GM12891 (cell line): ENCODE measurements around the gene RBMS3.

Source experiments
- POLR2A ChIP-seq: IDR thresholded peaks from 2 replicates; pipeline ENCODE4 v1.6.1; 2011; ENCODE audit warnings: low read depth, low read length, control low read depth
- POLR2AphosphoS5 ChIP-seq: IDR thresholded peaks from 2 replicates; pipeline ENCODE4 v1.6.1; 2011; ENCODE audit warnings: low read depth, low read length, control low read depth
- POU2F2 ChIP-seq: IDR thresholded peaks from 2 replicates; pipeline ENCODE4 v1.6.1; 2011; ENCODE audit warnings: low read depth, mild to moderate bottlenecking, control low read depth, low read length, moderate library complexity
- SPI1 ChIP-seq: IDR thresholded peaks from 2 replicates; pipeline ENCODE4 v1.6.1; 2011; ENCODE audit warnings: low read depth, low read length, control low read depth

- TF ChIP-seq POLR2A (no peak), SPI1 (no peak), POLR2AphosphoS5 (no peak), POU2F2 (no peak)
These were observed 205.2 kb downstream of the RBMS3 start for GRCh38 chr3:29486096-29486495.
